ENCODE results near the gene PTPN14. TPM values are rescaled to one million over a fixed set of nuclear protein-coding genes. Genes with fewer than 3 reads are reported as not detected.

The PTPN14 gene
- total and polyA plus RNA-seq, 2 donors from 2014 or later, result 5.1 to 87.2 TPM

- H3K9ac ChIP-seq (ENCODE audit: low read length in 3 of 3), result no peak overlapping the region
- no peak for DNase-seq
- no peak for TF ChIP-seq CTCF (IDR thresholded peaks at IDR 0.05; ENCODE audit: borderline replicate concordance, extremely low read depth, insufficient read depth)
- no peak overlapping the region for H3K4me3 ChIP-seq (ENCODE audit: low read length in 3 of 3)
- H3K36me3 ChIP-seq (ENCODE audit: control insufficient read depth in 2 of 3, insufficient read depth in 3 of 3, low read length in 3 of 3), result no peaks in the 10 kb centered on the region
- no peak for FAIRE-seq
- H3K27ac ChIP-seq (ENCODE audit: low read depth in 2 of 2, low read length in 2 of 2), result no peak overlapping the region
- peaks cover 0 to 8% (median 2%) of the 10 kb centered on the region in 3 donors for H3K4me1 ChIP-seq (ENCODE audit: control insufficient read depth in 2 of 3, insufficient read depth in 2 of 3, low read depth in 1 of 3, low read length in 3 of 3)
- no peaks in the 10 kb centered on the region for H3K27me3 ChIP-seq (ENCODE audit: control insufficient read depth, insufficient read depth, low read length)
- H3K9me3 ChIP-seq (ENCODE audit: control insufficient read depth in 2 of 3, insufficient read depth in 1 of 3, low read length in 3 of 3), result no peaks in the 10 kb centered on the region
- intact Hi-C loops (cut with DNase I), result no loop called here
Measured at GRCh38 chr1:214438530-214438929, 112.9 kb downstream of the PTPN14 start.

- Histone ChIP-seq H3K4me3 (ENCODE audit: low read length in 3 of 3) (no peak overlapping the region), H3K36me3 (ENCODE audit: control insufficient read depth in 2 of 3, insufficient read depth in 3 of 3, low read length in 3 of 3) (no peaks in the 10 kb centered on the region), H3K9me3 (ENCODE audit: control insufficient read depth in 2 of 3, insufficient read depth in 1 of 3, low read length in 3 of 3) (no peaks in the 10 kb centered on the region), H3K27me3 (ENCODE audit: control insufficient read depth, insufficient read depth, low read length) (no peaks in the 10 kb centered on the region), H3K27ac (ENCODE audit: low read depth in 2 of 2, low read length in 2 of 2) (no peak overlapping the region), H3K9ac (ENCODE audit: low read length in 3 of 3) (no peak overlapping the region), H3K4me1 (ENCODE audit: control insufficient read depth in 2 of 3, insufficient read depth in 2 of 3, low read depth in 1 of 3, low read length in 3 of 3) (peaks cover 0 to 8% (median 2%) of the 10 kb centered on the region in 3 donors)
- TF ChIP-seq CTCF (IDR thresholded peaks at IDR 0.05; ENCODE audit: borderline replicate concordance, extremely low read depth, insufficient read depth), result no peak
- FAIRE-seq, result no peak
- no peak for DNase-seq
- intact Hi-C loops (cut with DNase I), result no loop called here
Measured at GRCh38 chr1:214438075-214438474, 113.3 kb downstream of the PTPN14 start.

GRCh38 chr1:214435867-214436266 is 115.5 kb downstream of the PTPN14 start:
- FAIRE-seq, result no peak
- TF ChIP-seq CTCF (IDR thresholded peaks at IDR 0.05; ENCODE audit: borderline replicate concordance, extremely low read depth, insufficient read depth), result no peak

GRCh38 chr1:214432245-214432644 is 119.2 kb downstream of the PTPN14 start:
- Histone ChIP-seq H3K9ac (ENCODE audit: low read length in 3 of 3) (no peak overlapping the region), H3K36me3 (ENCODE audit: control insufficient read depth in 2 of 3, insufficient read depth in 3 of 3, low read length in 3 of 3) (no peaks in the 10 kb centered on the region), H3K4me3 (ENCODE audit: low read length in 3 of 3) (no peak overlapping the region), H3K4me1 (ENCODE audit: control insufficient read depth in 2 of 3, insufficient read depth in 2 of 3, low read depth in 1 of 3, low read length in 3 of 3) (no peaks in the 10 kb centered on the region), H3K27me3 (ENCODE audit: control insufficient read depth, insufficient read depth, low read length) (no peaks in the 10 kb centered on the region), H3K9me3 (ENCODE audit: control insufficient read depth in 2 of 3, insufficient read depth in 1 of 3, low read length in 3 of 3) (no peaks in the 10 kb centered on the region), H3K27ac (ENCODE audit: low read depth in 2 of 2, low read length in 2 of 2) (no peak overlapping the region)
- FAIRE-seq (no peak), DNase-seq (no peak)
- intact Hi-C loops (cut with DNase I), result no loop called here
- no peak for TF ChIP-seq CTCF (IDR thresholded peaks at IDR 0.05; ENCODE audit: borderline replicate concordance, extremely low read depth, insufficient read depth)

More at GRCh38 chr1:214435867-214436266, 115.5 kb downstream of the PTPN14 start:
- H3K4me3 ChIP-seq (ENCODE audit: low read length in 3 of 3), result no peak overlapping the region
- intact Hi-C loops (cut with DNase I), result no loop called here
- H3K9me3 ChIP-seq (ENCODE audit: control insufficient read depth in 2 of 3, insufficient read depth in 1 of 3, low read length in 3 of 3), result no peaks in the 10 kb centered on the region
- no peaks in the 10 kb centered on the region for H3K27me3 ChIP-seq (ENCODE audit: control insufficient read depth, insufficient read depth, low read length)
- H3K9ac ChIP-seq (ENCODE audit: low read length in 3 of 3), result no peak overlapping the region
- peaks cover 0 to 8% (median 2%) of the 10 kb centered on the region in 3 donors for H3K4me1 ChIP-seq (ENCODE audit: control insufficient read depth in 2 of 3, insufficient read depth in 2 of 3, low read depth in 1 of 3, low read length in 3 of 3)
- no peak overlapping the region for H3K27ac ChIP-seq (ENCODE audit: low read depth in 2 of 2, low read length in 2 of 2)
- DNase-seq, result no peak
- no peaks in the 10 kb centered on the region for H3K36me3 ChIP-seq (ENCODE audit: control insufficient read depth in 2 of 3, insufficient read depth in 3 of 3, low read length in 3 of 3)

Measured in kidney (tissue), 14 donors.